HepG2 (cell line): Measurements from ENCODE around the gene EFEMP2. TPM values are rescaled to one million over a fixed set of nuclear protein-coding genes. Genes with fewer than 3 reads are reported as not detected.
A peak's percentile ranks its signal among the peaks of the same experiment; 100 is the strongest.

Experiments
- FLYWCH1 ChIP-seq: sonication (generic); formaldehyde crosslinking; IDR thresholded peaks from 2 replicates; pipeline ENCODE4 v1.8.1; 2023; ENCODE audit warnings: mild to moderate bottlenecking, missing genetic modification reagents
- SALL1 ChIP-seq: sonication (generic); formaldehyde crosslinking; IDR thresholded peaks from 2 replicates; pipeline ENCODE4 v1.8.0; 2022; ENCODE audit warnings: mild to moderate bottlenecking, missing genetic modification reagents
- SMAD3 ChIP-seq: sonication (generic); formaldehyde crosslinking; IDR thresholded peaks from 2 replicates; pipeline ENCODE4 v1.4.0; 2020; ENCODE audit warnings: missing genetic modification reagents
- ZFAT ChIP-seq: sonication (generic); formaldehyde crosslinking; conservative IDR thresholded peaks from 2 replicates; pipeline ENCODE4 v1.8.1; 2023; ENCODE audit warnings: missing genetic modification reagents, inconsistent platforms
- ZNF331 ChIP-seq: sonication (generic); formaldehyde crosslinking; IDR thresholded peaks from 2 replicates; pipeline ENCODE4 v1.4.0; 2020; ENCODE audit warnings: missing genetic modification reagents
- ZNF570 ChIP-seq: sonication (generic); formaldehyde crosslinking; IDR thresholded peaks from 2 replicates; pipeline ENCODE4 v1.4.0; 2020; ENCODE audit warnings: mild to moderate bottlenecking, missing genetic modification reagents, borderline replicate concordance
- polyA plus RNA-seq, 8 experiments: library from polyadenylated mRNA; depleted of rRNA in 3 of 8; stranded (reverse) in 7 of 8; unstranded in 1 of 8; fragments of >200 nt; fragmentation: Illumina TruSeq in 4 of 8; extraction: Trizol in 4 of 8; gene quantifications; 2 replicates each; pipeline versions ENCODE4 v1.2.1 to v1.2.3, GENCODE V29; 2011 to 2016; ENCODE audit warnings: low read depth in 4 of 8, missing spikeins in 1 of 8, mixed read lengths in 1 of 8; ENCODE audit not compliant: insufficient read depth in 1 of 8
- total RNA-seq, 5 experiments: library from RNA; depleted of rRNA; stranded (reverse); fragments of >200 nt; fragmentation: Illumina TruSeq; extraction: Trizol; gene quantifications; 2 replicates each; pipeline ENCODE4 v1.2.3, GENCODE V29; 2016; ENCODE audit warnings: low read depth in 1 of 5
- TF ChIP-seq, protein P1 (sequence below): sonication (generic); formaldehyde crosslinking; IDR thresholded peaks from 2 replicates; pipeline ENCODE4 v1.9.0; 2021; ENCODE audit warnings: mild to moderate bottlenecking, missing genetic modification reagents
- TF ChIP-seq, protein P2 (sequence below): sonication (generic); formaldehyde crosslinking; IDR thresholded peaks from 2 replicates; pipeline ENCODE4 v1.5.0; 2020; ENCODE audit warnings: mild to moderate bottlenecking, missing genetic modification reagents, moderate library complexity
- TF ChIP-seq, protein P3 (sequence below), 2 experiments: sonication (generic) in 1 of 2; formaldehyde crosslinking in 1 of 2; IDR thresholded peaks; 2 replicates each; pipeline versions ENCODE4 v1.6.1 to v1.9.0; 2014 to 2022; ENCODE audit warnings: antibody characterized with exemption in 1 of 2, borderline replicate concordance in 1 of 2, inconsistent platforms in 1 of 2, low read depth in 1 of 2, missing genetic modification reagents in 1 of 2
- TF ChIP-seq, protein P4 (sequence below): sonication (generic); formaldehyde crosslinking; IDR thresholded peaks from 2 replicates; pipeline ENCODE4 v1.4.0; 2020; ENCODE audit warnings: missing genetic modification reagents, borderline replicate concordance

EFEMP2 gene
- total and polyA plus RNA-seq, 2 of the 13 experiments (the other 11 are each of a cell fraction or from before 2014, with no cell fraction given): 7.4 to 29.7 TPM

DNA sequence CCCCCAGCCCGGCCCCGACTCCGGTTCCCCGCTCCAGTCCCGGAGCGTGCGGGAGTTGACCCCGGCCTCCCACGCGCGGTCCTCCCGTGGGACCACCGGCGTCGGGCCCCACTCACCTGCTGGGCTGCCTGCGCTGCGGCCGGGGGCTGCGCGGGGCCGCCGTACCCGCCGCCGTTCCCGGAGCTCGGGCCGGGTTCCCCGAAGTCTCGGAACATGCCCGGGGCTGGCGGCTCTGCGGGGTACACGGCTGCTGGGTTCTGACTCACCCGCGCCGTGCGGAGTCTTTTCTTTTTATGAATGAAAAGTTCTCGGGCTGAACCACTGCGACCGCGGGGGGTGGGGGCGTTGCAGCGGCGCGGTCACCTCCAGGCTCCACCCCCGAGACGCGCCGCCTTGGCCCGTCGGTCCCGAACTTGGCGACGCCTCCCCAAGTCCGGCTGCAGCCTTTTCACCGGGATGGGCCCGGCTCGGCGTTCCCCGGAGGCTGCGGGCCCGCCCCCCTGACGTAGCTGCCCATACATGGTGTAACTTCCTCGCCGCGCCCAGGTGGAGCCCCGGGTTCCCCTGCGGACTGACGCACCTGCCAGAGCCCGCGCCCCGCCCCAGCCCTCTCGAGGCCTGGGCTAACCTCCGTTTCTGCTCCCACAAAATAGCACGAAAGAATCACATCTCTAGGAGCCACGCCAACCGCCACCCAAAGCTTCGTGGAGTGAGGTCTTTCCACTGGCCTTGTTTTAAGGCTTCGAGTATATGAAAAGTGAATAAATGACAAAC, 27.7 kb upstream of the EFEMP2 start, which contains the start of gene FOSL1 (continued):
- TF ChIP-seq, protein P1, sequence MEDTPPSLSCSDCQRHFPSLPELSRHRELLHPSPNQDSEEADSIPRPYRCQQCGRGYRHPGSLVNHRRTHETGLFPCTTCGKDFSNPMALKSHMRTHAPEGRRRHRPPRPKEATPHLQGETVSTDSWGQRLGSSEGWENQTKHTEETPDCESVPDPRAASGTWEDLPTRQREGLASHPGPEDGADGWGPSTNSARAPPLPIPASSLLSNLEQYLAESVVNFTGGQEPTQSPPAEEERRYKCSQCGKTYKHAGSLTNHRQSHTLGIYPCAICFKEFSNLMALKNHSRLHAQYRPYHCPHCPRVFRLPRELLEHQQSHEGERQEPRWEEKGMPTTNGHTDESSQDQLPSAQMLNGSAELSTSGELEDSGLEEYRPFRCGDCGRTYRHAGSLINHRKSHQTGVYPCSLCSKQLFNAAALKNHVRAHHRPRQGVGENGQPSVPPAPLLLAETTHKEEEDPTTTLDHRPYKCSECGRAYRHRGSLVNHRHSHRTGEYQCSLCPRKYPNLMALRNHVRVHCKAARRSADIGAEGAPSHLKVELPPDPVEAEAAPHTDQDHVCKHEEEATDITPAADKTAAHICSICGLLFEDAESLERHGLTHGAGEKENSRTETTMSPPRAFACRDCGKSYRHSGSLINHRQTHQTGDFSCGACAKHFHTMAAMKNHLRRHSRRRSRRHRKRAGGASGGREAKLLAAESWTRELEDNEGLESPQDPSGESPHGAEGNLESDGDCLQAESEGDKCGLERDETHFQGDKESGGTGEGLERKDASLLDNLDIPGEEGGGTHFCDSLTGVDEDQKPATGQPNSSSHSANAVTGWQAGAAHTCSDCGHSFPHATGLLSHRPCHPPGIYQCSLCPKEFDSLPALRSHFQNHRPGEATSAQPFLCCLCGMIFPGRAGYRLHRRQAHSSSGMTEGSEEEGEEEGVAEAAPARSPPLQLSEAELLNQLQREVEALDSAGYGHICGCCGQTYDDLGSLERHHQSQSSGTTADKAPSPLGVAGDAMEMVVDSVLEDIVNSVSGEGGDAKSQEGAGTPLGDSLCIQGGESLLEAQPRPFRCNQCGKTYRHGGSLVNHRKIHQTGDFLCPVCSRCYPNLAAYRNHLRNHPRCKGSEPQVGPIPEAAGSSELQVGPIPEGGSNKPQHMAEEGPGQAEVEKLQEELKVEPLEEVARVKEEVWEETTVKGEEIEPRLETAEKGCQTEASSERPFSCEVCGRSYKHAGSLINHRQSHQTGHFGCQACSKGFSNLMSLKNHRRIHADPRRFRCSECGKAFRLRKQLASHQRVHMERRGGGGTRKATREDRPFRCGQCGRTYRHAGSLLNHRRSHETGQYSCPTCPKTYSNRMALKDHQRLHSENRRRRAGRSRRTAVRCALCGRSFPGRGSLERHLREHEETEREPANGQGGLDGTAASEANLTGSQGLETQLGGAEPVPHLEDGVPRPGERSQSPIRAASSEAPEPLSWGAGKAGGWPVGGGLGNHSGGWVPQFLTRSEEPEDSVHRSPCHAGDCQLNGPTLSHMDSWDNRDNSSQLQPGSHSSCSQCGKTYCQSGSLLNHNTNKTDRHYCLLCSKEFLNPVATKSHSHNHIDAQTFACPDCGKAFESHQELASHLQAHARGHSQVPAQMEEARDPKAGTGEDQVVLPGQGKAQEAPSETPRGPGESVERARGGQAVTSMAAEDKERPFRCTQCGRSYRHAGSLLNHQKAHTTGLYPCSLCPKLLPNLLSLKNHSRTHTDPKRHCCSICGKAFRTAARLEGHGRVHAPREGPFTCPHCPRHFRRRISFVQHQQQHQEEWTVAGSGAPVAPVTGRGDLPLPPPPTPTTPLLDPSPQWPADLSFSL (CRISPR knock-in tag): no peak
- no peak for TF ChIP-seq ZNF331 (CRISPR knock-in tag)
- TF ChIP-seq, protein P2, sequence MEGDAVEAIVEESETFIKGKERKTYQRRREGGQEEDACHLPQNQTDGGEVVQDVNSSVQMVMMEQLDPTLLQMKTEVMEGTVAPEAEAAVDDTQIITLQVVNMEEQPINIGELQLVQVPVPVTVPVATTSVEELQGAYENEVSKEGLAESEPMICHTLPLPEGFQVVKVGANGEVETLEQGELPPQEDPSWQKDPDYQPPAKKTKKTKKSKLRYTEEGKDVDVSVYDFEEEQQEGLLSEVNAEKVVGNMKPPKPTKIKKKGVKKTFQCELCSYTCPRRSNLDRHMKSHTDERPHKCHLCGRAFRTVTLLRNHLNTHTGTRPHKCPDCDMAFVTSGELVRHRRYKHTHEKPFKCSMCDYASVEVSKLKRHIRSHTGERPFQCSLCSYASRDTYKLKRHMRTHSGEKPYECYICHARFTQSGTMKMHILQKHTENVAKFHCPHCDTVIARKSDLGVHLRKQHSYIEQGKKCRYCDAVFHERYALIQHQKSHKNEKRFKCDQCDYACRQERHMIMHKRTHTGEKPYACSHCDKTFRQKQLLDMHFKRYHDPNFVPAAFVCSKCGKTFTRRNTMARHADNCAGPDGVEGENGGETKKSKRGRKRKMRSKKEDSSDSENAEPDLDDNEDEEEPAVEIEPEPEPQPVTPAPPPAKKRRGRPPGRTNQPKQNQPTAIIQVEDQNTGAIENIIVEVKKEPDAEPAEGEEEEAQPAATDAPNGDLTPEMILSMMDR: peak; percentile 15; the same call in 1 of the 2 replicates
- TF ChIP-seq, protein P3, sequence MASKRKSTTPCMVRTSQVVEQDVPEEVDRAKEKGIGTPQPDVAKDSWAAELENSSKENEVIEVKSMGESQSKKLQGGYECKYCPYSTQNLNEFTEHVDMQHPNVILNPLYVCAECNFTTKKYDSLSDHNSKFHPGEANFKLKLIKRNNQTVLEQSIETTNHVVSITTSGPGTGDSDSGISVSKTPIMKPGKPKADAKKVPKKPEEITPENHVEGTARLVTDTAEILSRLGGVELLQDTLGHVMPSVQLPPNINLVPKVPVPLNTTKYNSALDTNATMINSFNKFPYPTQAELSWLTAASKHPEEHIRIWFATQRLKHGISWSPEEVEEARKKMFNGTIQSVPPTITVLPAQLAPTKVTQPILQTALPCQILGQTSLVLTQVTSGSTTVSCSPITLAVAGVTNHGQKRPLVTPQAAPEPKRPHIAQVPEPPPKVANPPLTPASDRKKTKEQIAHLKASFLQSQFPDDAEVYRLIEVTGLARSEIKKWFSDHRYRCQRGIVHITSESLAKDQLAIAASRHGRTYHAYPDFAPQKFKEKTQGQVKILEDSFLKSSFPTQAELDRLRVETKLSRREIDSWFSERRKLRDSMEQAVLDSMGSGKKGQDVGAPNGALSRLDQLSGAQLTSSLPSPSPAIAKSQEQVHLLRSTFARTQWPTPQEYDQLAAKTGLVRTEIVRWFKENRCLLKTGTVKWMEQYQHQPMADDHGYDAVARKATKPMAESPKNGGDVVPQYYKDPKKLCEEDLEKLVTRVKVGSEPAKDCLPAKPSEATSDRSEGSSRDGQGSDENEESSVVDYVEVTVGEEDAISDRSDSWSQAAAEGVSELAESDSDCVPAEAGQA (IDR thresholded peaks at IDR 0.05; ENCODE audit: low read depth): no peak
- TF ChIP-seq, protein P3 (CRISPR knock-in tag; IDR thresholded peaks at IDR 0.05; ENCODE audit: borderline replicate concordance): no peak
- 0 out of 2 replicates have a peak, but pooled peaks have one; percentile 61 for TF ChIP-seq SMAD3 (CRISPR knock-in tag)
- no peak for TF ChIP-seq ZNF570
- TF ChIP-seq, protein P4, sequence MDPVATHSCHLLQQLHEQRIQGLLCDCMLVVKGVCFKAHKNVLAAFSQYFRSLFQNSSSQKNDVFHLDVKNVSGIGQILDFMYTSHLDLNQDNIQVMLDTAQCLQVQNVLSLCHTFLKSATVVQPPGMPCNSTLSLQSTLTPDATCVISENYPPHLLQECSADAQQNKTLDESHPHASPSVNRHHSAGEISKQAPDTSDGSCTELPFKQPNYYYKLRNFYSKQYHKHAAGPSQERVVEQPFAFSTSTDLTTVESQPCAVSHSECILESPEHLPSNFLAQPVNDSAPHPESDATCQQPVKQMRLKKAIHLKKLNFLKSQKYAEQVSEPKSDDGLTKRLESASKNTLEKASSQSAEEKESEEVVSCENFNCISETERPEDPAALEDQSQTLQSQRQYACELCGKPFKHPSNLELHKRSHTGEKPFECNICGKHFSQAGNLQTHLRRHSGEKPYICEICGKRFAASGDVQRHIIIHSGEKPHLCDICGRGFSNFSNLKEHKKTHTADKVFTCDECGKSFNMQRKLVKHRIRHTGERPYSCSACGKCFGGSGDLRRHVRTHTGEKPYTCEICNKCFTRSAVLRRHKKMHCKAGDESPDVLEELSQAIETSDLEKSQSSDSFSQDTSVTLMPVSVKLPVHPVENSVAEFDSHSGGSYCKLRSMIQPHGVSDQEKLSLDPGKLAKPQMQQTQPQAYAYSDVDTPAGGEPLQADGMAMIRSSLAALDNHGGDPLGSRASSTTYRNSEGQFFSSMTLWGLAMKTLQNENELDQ (CRISPR knock-in tag): no peak
- TF ChIP-seq FLYWCH1: no peak
- no peak for TF ChIP-seq ZFAT (CRISPR knock-in tag)
- peak; percentile 47; the same call in 1 of the 2 replicates for TF ChIP-seq SALL1 (CRISPR knock-in tag)
